Measurements from ENCODE around the gene CTRB2. TPM values are rescaled to one million over a fixed set of nuclear protein-coding genes. Genes with fewer than 3 reads are reported as not detected.
A peak's percentile ranks its signal among the peaks of the same experiment; 100 is the strongest.
"Not testable (repeated sequence)": the region's sequence is repeated elsewhere in the genome, so short reads cannot be mapped to it uniquely, and the experiment has no call there.

Gene CTRB2
- total and polyA plus RNA-seq, 3 experiments from 2014 or later: not detected

- H3K27me3 Mint-ChIP-seq: peaks cover 6 to 12% of the 10 kb centered on the region in 2 donors
- CTCF ChIA-PET: no interaction called here
Measured at GRCh38 chr16:75225678-75226515, 18.9 kb upstream of the CTRB2 start.

GRCh38 chr16:75225092-75225491 is 18.1 kb upstream of the CTRB2 start:
- H3K4me3 Mint-ChIP-seq: no peak overlapping the region
- peaks cover 3 to 5% (median 4%) of the 10 kb centered on the region in 3 donors for H3K4me1 Mint-ChIP-seq
- no peaks in the 10 kb centered on the region for H3K27me3 ChIP-seq (ENCODE audit: insufficient read depth, low read length, poor library complexity, severe bottlenecking)
- H3K9me3 ChIP-seq (ENCODE audit: low read length): no peaks in the 10 kb centered on the region
- H3K36me3 Mint-ChIP-seq: no peaks in the 10 kb centered on the region
- H3K4me1 ChIP-seq (ENCODE audit: insufficient read depth, low read length): no peaks in the 10 kb centered on the region
- no peak overlapping the region for H3K4me3 ChIP-seq (ENCODE audit: low read length)
- ChIA-PET CTCF (no interaction called here), POLR2A (no interaction called here)
- H3K9me3 Mint-ChIP-seq: no peaks in the 10 kb centered on the region
- DNase-seq: no peak
- peaks cover 2 to 9% of the 10 kb centered on the region in 2 donors for H3K27me3 Mint-ChIP-seq
- no peak overlapping the region for H3K27ac ChIP-seq (ENCODE audit: low read depth, low read length)
- no peak overlapping the region for H3K27ac Mint-ChIP-seq
- no peaks in the 10 kb centered on the region for H3K36me3 ChIP-seq (ENCODE audit: insufficient read depth, low read length)

More at GRCh38 chr16:75225678-75226515, 18.9 kb upstream of the CTRB2 start:
- Mint-ChIP-seq H3K27ac (no peak overlapping the region), H3K9me3 (no peaks in the 10 kb centered on the region), H3K4me3 (no peak overlapping the region), H3K4me1 (no peaks in the 10 kb centered on the region), H3K36me3 (no peaks in the 10 kb centered on the region)
- no peak overlapping the region for H3K4me3 ChIP-seq (ENCODE audit: low read length)
- no peaks in the 10 kb centered on the region for H3K9me3 ChIP-seq (ENCODE audit: low read length)
- no peaks in the 10 kb centered on the region for H3K27me3 ChIP-seq (ENCODE audit: insufficient read depth, low read length, poor library complexity, severe bottlenecking)
- POLR2A ChIA-PET: no interaction called here
- H3K4me1 ChIP-seq (ENCODE audit: insufficient read depth, low read length): no peaks in the 10 kb centered on the region
- no peaks in the 10 kb centered on the region for H3K36me3 ChIP-seq (ENCODE audit: insufficient read depth, low read length)
- DNase-seq: no peak
- no peak overlapping the region for H3K27ac ChIP-seq (ENCODE audit: low read depth, low read length)

- H3K4me1 Mint-ChIP-seq: peaks cover 7 to 11% (median 9%) of the 10 kb centered on the region in 3 donors
- no peak overlapping the region for H3K27ac Mint-ChIP-seq
- ChIA-PET CTCF (no interaction called here), POLR2A (no interaction called here)
- Histone ChIP-seq H3K9me3 (ENCODE audit: low read length) (no peaks in the 10 kb centered on the region), H3K36me3 (ENCODE audit: insufficient read depth, low read length) (no peaks in the 10 kb centered on the region), H3K4me1 (ENCODE audit: insufficient read depth, low read length) (peaks cover 2% of the 10 kb centered on the region), H3K4me3 (ENCODE audit: low read length) (no peak overlapping the region), H3K27me3 (ENCODE audit: insufficient read depth, low read length, poor library complexity, severe bottlenecking) (no peaks in the 10 kb centered on the region), H3K27ac (ENCODE audit: low read depth, low read length) (no peak overlapping the region)
- no peak overlapping the region for H3K4me3 Mint-ChIP-seq
- DNase-seq: no peak
- H3K9me3 Mint-ChIP-seq: no peaks in the 10 kb centered on the region
- peaks cover 2 to 9% of the 10 kb centered on the region in 2 donors for H3K27me3 Mint-ChIP-seq
- H3K36me3 Mint-ChIP-seq: no peaks in the 10 kb centered on the region
Measured at GRCh38 chr16:75224306-75225082, 17.5 kb upstream of the CTRB2 start.

GRCh38 chr16:75223129-75223528 is 16.2 kb upstream of the CTRB2 start:
- DNase-seq; POLR2A ChIA-PET; H3K27me3 Mint-ChIP-seq; H3K9me3 Mint-ChIP-seq; H3K4me3 ChIP-seq (ENCODE audit: low read length); H3K27ac Mint-ChIP-seq; H3K27ac ChIP-seq (ENCODE audit: low read depth, low read length); H3K4me1 ChIP-seq (ENCODE audit: insufficient read depth, low read length); H3K27me3 ChIP-seq (ENCODE audit: insufficient read depth, low read length, poor library complexity, severe bottlenecking); CTCF ChIA-PET; H3K4me3 Mint-ChIP-seq; H3K9me3 ChIP-seq (ENCODE audit: low read length); H3K36me3 ChIP-seq (ENCODE audit: insufficient read depth, low read length); H3K36me3 Mint-ChIP-seq: not testable (repeated sequence)
- H3K4me1 Mint-ChIP-seq: peaks cover 7 to 16% (median 15%) of the 10 kb centered on the region in 3 donors

GRCh38 chr16:75222271-75222783 is 15.4 kb upstream of the CTRB2 start:
- no peaks in the 10 kb centered on the region for H3K27me3 ChIP-seq (ENCODE audit: insufficient read depth, low read length, poor library complexity, severe bottlenecking)
- Mint-ChIP-seq H3K27me3 (peaks cover 1 to 2% of the 10 kb centered on the region in 2 donors), H3K36me3 (no peaks in the 10 kb centered on the region), H3K27ac (peak overlapping the region in 1 of 8 donors; percentile 58), H3K4me1 (peaks cover 7 to 16% (median 15%) of the 10 kb centered on the region in 3 donors), H3K9me3 (no peaks in the 10 kb centered on the region), H3K4me3 (no peak overlapping the region)
- H3K36me3 ChIP-seq (ENCODE audit: insufficient read depth, low read length): no peaks in the 10 kb centered on the region
- ChIA-PET POLR2A (no interaction called here), CTCF (no interaction called here)
- H3K4me3 ChIP-seq (ENCODE audit: low read length): no peak overlapping the region
- DNase-seq: no peak
- peaks cover 9% of the 10 kb centered on the region for H3K4me1 ChIP-seq (ENCODE audit: insufficient read depth, low read length)
- no peak overlapping the region for H3K27ac ChIP-seq (ENCODE audit: low read depth, low read length)
- H3K9me3 ChIP-seq (ENCODE audit: low read length): no peaks in the 10 kb centered on the region

- DNase-seq: peak in 1 of 5 donors; percentile 24
- Histone ChIP-seq H3K9me3 (ENCODE audit: low read length) (no peaks in the 10 kb centered on the region), H3K27ac (ENCODE audit: low read depth, low read length) (no peak overlapping the region), H3K27me3 (ENCODE audit: insufficient read depth, low read length, poor library complexity, severe bottlenecking) (no peaks in the 10 kb centered on the region), H3K4me3 (ENCODE audit: low read length) (peak overlapping the region; percentile 59), H3K36me3 (ENCODE audit: insufficient read depth, low read length) (no peaks in the 10 kb centered on the region), H3K4me1 (ENCODE audit: insufficient read depth, low read length) (peaks cover 9% of the 10 kb centered on the region)
- POLR2A ChIA-PET: no interaction called here
- Mint-ChIP-seq H3K9me3 (no peaks in the 10 kb centered on the region), H3K4me1 (peaks cover 7 to 16% (median 15%) of the 10 kb centered on the region in 3 donors), H3K27ac (peak overlapping the region; percentile 41 to 93 (median 87)), H3K36me3 (no peaks in the 10 kb centered on the region), H3K27me3 (peaks cover 0 to 2% of the 10 kb centered on the region in 2 donors), H3K4me3 (peak overlapping the region; percentile 73 to 93 (median 85))
- CTCF ChIA-PET: interaction anchor here (1.0 to 2.6 kb wide), 2 partner anchors 14 to 21 kb away, joined by 3 to 16 read pairs; no protein-coding TSS in a partner anchor
Measured at GRCh38 chr16:75219838-75220237, 12.9 kb upstream of the CTRB2 start.

GRCh38 chr16:75219088-75219487 is 12.1 kb upstream of the CTRB2 start:
- Mint-ChIP-seq H3K27ac (peak overlapping the region in 3 of 8 donors; percentile 21 to 90 (median 43)), H3K36me3 (no peaks in the 10 kb centered on the region), H3K27me3 (peaks cover 0 to under 1% of the 10 kb centered on the region in 2 donors), H3K9me3 (no peaks in the 10 kb centered on the region), H3K4me1 (peaks cover 7 to 16% (median 15%) of the 10 kb centered on the region in 3 donors), H3K4me3 (peak overlapping the region in 2 of 7 donors; percentile 39 to 93)
- no peaks in the 10 kb centered on the region for H3K9me3 ChIP-seq (ENCODE audit: low read length)
- no peak overlapping the region for H3K27ac ChIP-seq (ENCODE audit: low read depth, low read length)
- ChIA-PET CTCF (interaction anchor here (1.0 to 2.7 kb wide), 4 partner anchors 15 to 20 kb away, joined by 3 to 16 read pairs (median 5); no protein-coding TSS in a partner anchor), POLR2A (no interaction called here)
- H3K4me1 ChIP-seq (ENCODE audit: insufficient read depth, low read length): peaks cover 9% of the 10 kb centered on the region
- no peak for DNase-seq
- no peaks in the 10 kb centered on the region for H3K36me3 ChIP-seq (ENCODE audit: insufficient read depth, low read length)
- no peak overlapping the region for H3K4me3 ChIP-seq (ENCODE audit: low read length)
- H3K27me3 ChIP-seq (ENCODE audit: insufficient read depth, low read length, poor library complexity, severe bottlenecking): no peaks in the 10 kb centered on the region

All from CD8-positive, alpha-beta memory T cell (primary cell).